ENCODE results near the gene ACBD4.

- no peak for TF ChIP-seq CTCF (IDR thresholded peaks at IDR 0.05)
- no peak for TF ChIP-seq POLR2A (IDR thresholded peaks at IDR 0.05)
Observed at GRCh38 chr17:45119964-45120363, 15.5 kb upstream of the ACBD4 start.

All from body of pancreas (tissue), 4 donors.